HUES6 (cell line): Measurements from ENCODE around the gene DR1.

Source experiments
- H3K27ac ChIP-seq: 2 replicates; pipeline ENCODE4 v1.7.0; 2013; ENCODE audit warnings: low read depth, mild to moderate bottlenecking, low read length, inconsistent platforms
- H3K27me3 ChIP-seq: 2 replicates; pipeline ENCODE4 v1.6.1; 2013; ENCODE audit warnings: low read length; ENCODE audit not compliant: control insufficient read depth, insufficient read depth
- H3K36me3 ChIP-seq: 2 replicates; pipeline ENCODE4 v1.6.1; 2013; ENCODE audit warnings: low read length; ENCODE audit not compliant: control insufficient read depth, insufficient read depth
- H3K4me1 ChIP-seq: 2 replicates; pipeline ENCODE4 v1.6.1; 2013; ENCODE audit warnings: low read length; ENCODE audit not compliant: control insufficient read depth, insufficient read depth
- H3K4me3 ChIP-seq: 2 replicates; pipeline ENCODE4 v1.5.1; 2013; ENCODE audit warnings: low read depth, low read length
- H3K9ac ChIP-seq: one replicate; pipeline ENCODE4 v1.6.1; 2013; ENCODE audit warnings: mild to moderate bottlenecking, low read length
- H3K9me3 ChIP-seq: 2 replicates; pipeline ENCODE4 v1.6.1; 2013; ENCODE audit warnings: low read depth, low read length; ENCODE audit not compliant: control insufficient read depth, insufficient read depth

DR1 gene

DNA sequence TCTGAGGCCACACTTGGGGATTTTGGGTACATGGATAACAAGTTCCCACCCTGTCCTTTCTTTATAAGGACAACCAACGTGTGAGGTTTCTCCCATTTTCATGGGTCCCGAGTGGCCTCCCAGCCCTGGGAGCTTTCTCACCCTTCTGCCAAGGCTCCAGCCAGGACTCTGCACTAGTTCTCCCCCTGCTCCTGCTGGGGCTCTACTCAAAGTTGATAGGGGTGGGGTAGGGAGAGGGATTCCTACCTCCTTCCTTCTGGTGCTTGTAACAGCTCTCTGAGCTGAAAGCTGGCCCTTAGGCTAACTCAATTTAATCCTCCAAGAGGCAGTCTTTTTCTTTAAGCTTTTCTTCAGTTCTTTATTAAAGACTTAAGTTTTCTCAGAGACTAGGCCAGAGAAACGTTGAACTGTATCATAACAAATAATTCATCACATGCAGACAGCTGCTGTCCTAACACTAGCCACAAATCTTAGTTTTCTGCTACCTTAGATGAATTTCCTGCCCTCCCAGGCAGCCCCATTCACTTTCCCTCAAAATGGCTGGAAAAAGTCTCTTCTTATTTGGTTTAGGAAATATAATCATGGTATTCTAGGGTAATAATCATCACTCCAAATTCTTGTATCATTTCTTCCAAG is 22.4 kb upstream of the DR1 start:
- Histone ChIP-seq H3K36me3 (peaks cover 2% of the 10 kb centered on the region; the same call in 1 of the 2 replicates), H3K9me3 (peaks cover 14% of the 10 kb centered on the region), H3K4me3 (no peak overlapping the region), H3K27ac (no peak overlapping the region), H3K27me3 (no peaks in the 10 kb centered on the region), H3K9ac (no peak overlapping the region), H3K4me1 (peaks cover 15% of the 10 kb centered on the region)

DNA sequence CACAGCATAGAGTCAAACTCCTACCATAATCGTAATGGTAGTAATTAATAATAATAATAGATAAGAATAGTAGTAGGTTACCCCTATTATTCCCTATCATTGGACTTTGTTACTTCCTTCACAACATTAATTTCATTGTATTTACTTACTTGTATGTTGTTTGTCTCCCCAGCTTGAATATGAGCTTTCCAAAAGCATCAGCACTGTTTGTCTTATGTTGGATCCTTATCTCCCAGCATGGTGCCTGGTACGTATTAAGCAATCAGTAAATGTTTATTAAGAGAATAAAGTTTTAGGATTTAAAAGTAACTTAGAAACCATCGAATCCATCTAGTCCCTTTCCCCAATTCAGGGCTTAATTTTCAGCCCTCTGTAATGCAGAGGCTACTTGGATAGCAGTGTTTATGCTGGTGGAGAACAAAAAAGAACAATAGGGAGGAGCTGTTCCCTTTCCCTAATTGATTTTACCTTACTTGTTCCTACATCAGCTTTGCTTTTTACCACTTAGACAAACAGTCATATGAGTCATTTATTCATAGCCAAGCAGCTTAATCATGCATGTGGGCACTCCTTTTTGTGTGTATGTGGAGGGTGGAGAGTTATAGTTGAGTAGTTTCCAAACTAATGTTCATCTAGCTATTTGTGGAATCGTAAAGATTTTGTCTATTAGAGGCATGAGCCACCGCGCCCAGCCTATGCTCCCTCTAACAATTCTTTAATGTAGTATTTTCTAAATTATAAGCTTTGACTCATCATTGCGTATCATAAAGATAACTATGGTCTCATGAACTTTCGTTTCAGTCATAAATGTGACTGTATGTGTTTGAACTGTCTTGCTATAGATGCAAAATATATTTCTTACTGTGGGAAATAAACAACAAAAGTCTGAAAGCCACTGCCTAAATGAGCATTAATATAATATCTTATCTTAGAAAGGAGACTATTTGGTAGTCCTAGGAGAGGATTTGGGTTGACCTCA is 20.9 kb upstream of the DR1 start:
- Histone ChIP-seq H3K4me1 (peaks cover 19% of the 10 kb centered on the region), H3K9me3 (peaks cover 12% of the 10 kb centered on the region), H3K27ac (no peak overlapping the region), H3K36me3 (peaks cover 2% of the 10 kb centered on the region; the same call in 1 of the 2 replicates), H3K27me3 (no peaks in the 10 kb centered on the region), H3K9ac (no peak overlapping the region), H3K4me3 (no peak overlapping the region)

DNA sequence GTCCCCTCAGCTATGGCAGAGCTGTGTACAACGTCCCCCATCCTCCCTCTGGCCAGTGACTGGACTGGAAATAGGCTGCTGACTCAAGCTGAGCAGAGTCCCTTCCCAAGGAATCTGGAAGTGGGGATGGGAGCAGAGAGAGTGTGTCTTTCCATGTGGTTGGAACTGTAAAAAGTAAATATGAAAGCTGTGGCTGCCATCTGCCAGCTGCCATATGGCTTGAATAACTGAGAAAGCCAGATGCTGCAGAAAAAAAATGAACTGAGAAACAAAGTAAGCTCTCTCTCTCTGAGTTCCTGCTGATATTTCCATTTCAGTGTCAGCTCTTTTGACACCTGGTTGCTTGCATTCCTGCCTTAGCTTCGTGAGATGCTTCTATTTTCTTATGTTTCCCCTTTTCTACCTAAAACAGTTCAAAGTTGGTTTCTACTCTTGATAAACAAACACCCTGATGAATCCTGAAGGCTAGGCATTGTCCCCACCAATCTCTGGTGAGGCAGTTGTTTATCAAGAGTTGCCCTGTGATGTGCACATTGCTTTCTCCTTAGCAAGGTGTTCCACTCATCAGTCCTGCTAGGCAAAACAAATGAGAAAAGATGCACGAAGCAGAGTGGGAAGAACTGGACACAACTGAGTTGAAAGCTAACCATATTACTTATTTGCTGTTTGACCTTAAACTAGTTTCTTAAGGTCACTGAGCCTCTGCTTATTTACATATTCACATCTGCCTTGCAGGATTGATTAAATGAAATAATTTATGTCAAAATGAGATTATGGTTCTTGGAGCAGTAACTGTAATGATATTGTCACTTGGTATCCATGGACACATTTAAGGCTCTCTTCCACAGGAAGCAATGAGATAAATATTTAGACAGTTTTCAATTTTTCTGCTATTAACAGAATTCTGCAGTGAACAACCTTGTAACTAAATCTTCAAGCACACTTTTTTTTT is 16.6 kb upstream of the DR1 start:
- no peak overlapping the region for H3K9ac ChIP-seq
- peaks cover 19% of the 10 kb centered on the region for H3K4me1 ChIP-seq
- H3K36me3 ChIP-seq, result no peaks in the 10 kb centered on the region
- no peaks in the 10 kb centered on the region for H3K27me3 ChIP-seq
- H3K9me3 ChIP-seq, result no peaks in the 10 kb centered on the region
- H3K4me3 ChIP-seq, result no peak overlapping the region
- H3K27ac ChIP-seq, result no peak overlapping the region

DNA sequence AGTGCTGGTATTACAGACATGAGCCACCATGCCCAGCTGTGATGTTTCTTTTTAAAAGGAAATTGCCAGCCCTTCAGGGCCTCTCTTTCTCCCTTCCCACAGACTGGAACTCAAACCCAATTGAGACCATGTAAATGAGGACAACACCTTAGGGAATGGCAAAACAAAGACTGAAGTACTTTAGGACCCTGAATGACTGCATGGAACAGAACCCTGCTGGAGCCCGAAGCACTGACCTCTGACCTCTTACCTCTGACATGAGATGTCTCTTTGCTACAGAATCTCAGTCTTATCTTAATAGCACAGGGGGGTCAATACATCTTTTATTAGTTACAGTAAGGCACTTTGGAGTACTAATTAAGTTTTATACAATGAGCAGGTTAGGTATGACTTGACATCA is 15.5 kb upstream of the DR1 start:
- Histone ChIP-seq H3K27me3 (no peaks in the 10 kb centered on the region), H3K4me3 (no peak overlapping the region), H3K9me3 (no peaks in the 10 kb centered on the region), H3K4me1 (peaks cover 11% of the 10 kb centered on the region; the same call in 1 of the 2 replicates), H3K27ac (no peak overlapping the region), H3K36me3 (no peaks in the 10 kb centered on the region), H3K9ac (no peak overlapping the region)

DNA sequence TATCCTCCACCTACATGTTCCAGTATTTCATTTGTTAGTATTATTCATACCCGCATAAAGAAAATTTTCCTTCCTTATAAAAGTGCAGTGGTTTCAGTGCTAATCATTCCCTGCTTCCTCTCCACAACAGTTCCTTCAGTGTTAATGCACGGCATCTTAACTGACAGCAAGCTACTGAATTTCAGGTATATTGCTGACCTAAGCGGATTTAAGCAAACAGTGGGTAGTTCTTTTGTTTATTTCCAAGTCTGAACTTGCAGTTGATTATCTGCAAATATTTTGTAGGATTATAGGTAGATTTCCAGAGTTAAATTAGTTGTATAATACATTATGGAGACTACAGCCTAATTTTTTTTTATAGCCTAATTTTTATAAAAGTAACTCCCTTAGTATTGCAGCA is 15.1 kb upstream of the DR1 start:
- H3K27me3 ChIP-seq, result no peaks in the 10 kb centered on the region
- H3K27ac ChIP-seq, result no peak overlapping the region
- H3K9me3 ChIP-seq, result no peaks in the 10 kb centered on the region
- H3K36me3 ChIP-seq, result no peaks in the 10 kb centered on the region
- no peak overlapping the region for H3K4me3 ChIP-seq
- H3K4me1 ChIP-seq, result peaks cover 10% of the 10 kb centered on the region; the same call in 1 of the 2 replicates
- no peak overlapping the region for H3K9ac ChIP-seq

DNA sequence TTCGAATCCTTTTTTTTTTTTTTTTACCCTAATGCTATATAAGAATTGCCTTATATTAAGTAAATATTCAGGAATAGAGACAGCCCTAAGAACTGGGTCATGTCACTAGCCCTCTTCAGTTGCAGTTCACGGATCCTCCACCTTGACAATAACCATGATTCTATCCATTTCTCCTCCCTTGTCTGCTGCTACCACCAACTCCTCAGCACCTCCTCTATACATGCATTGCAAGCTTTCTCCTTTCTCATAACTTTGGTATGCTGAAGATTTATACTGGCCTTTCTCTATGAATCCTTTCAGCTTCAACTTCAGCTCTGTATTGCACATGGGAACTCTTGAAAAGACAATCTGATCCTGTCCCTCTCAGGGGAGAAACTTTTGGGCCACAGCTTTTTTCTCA is 14.3 kb upstream of the DR1 start:
- Histone ChIP-seq H3K27me3 (no peaks in the 10 kb centered on the region), H3K9me3 (no peaks in the 10 kb centered on the region), H3K4me3 (no peak overlapping the region), H3K9ac (no peak overlapping the region), H3K36me3 (peaks cover 3% of the 10 kb centered on the region; the same call in 1 of the 2 replicates), H3K27ac (no peak overlapping the region), H3K4me1 (peaks cover 10% of the 10 kb centered on the region; the same call in 1 of the 2 replicates)

DNA sequence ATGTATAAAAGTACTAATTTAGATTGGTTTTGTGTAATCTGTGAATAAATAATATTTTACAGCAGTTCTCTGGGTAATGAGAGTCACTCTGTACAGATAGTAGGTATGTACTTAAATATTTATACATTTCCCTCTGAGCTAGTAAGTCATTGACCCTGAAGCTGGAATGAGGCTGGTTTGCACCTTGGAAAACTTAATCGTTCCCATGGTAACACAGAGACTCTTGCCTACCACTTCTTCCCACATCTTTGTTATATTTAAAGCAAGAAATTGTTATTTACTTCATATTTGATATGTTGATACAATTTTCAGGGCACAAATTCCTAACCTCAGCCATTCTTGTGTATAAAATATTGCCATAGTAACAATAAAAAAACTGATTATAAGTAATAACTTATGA is 13.3 kb upstream of the DR1 start:
- H3K27ac ChIP-seq, result no peak overlapping the region
- peaks cover 10% of the 10 kb centered on the region; the same call in 1 of the 2 replicates for H3K4me1 ChIP-seq
- no peak overlapping the region for H3K4me3 ChIP-seq
- H3K9ac ChIP-seq, result no peak overlapping the region
- no peaks in the 10 kb centered on the region for H3K27me3 ChIP-seq
- H3K36me3 ChIP-seq, result peaks cover 3% of the 10 kb centered on the region; the same call in 1 of the 2 replicates
- H3K9me3 ChIP-seq, result no peaks in the 10 kb centered on the region

DNA sequence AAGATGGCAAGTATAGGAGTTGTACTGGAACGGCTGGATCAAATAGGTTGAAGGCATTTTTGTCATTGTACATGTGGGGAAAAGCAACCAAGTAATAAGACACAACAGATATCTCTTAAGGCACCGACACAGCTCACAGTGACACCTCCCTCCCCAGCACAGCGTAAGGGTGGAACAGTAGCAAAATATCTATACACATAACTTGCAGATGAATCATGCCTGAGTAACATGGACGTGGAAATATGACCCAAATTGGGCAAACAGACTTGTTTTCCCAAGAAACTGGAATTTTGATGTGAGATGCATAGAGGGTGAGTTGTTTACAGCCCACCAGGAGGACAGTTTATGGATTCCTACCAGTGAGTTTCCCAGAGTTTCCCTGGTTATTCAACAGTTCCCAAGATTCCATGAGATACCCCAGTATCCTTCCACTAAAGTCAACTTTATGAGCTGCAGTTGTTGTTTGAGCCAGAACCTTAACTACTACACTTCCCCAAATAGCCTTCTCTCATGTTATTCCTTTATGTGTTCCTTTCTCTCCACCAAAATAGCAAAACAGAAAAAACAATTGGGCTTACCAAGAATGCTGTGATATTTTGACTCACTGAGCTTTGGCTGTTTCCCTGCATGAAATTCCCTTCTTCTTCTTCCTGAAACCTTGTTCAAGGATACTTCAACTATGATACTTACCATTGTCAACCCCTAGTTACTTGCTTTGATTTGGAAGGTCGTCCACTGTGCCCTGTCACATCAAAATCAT is 7.1 kb upstream of the DR1 start:
- no peaks in the 10 kb centered on the region for H3K9me3 ChIP-seq
- H3K4me3 ChIP-seq, result no peak overlapping the region
- H3K27ac ChIP-seq, result no peak overlapping the region
- peaks cover 14% of the 10 kb centered on the region for H3K4me1 ChIP-seq
- H3K9ac ChIP-seq, result no peak overlapping the region
- no peaks in the 10 kb centered on the region for H3K27me3 ChIP-seq
- H3K36me3 ChIP-seq, result peaks cover 21% of the 10 kb centered on the region

DNA sequence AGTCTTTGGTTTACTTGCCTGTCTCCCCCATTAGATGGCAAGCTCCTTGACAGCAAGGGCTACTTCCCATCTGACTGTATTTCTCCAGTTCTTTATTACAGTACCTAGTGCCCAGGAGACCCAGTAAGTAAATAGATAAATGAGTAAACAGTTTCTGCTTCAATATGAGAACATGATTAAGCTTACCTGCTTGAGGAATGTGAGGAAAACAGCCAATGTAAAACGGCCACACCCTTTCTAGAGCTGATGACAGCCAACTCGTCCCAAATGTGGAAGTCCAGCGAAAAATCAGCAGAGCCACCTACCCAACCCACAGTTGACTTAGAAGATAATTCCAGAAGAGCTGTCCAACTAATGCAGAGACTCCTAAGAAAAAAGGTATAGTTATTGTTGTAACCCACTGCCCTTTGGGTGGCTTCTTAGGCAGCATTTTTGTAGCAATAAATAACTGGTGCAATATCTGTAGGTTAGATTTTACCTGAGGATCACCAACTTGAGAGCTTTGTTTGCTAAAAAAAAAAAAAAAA is 6.5 kb upstream of the DR1 start:
- H3K9ac ChIP-seq, result no peak overlapping the region
- no peaks in the 10 kb centered on the region for H3K27me3 ChIP-seq
- H3K4me3 ChIP-seq, result no peak overlapping the region

DNA sequence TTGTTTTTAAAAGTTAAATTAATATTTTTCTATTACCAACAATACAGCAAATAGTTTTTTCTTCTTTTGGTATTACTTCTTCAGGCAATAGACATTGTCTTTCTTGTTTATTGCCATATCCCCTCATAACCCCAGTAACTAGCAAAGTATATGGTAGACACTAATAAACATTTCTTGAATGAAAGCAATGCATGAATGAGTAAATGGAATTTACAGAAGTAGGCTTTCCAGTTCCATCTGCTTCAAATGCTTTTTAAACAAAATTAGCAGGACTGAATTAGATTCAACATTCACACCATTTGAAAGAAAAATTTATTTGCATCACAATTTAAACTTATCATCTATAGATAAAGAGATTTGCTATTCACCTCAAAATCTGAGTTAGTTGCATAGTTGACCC is 5.6 kb upstream of the DR1 start:
- Histone ChIP-seq H3K4me1 (peaks cover 14% of the 10 kb centered on the region), H3K27me3 (no peaks in the 10 kb centered on the region), H3K27ac (no peak overlapping the region), H3K9ac (no peak overlapping the region), H3K4me3 (no peak overlapping the region), H3K9me3 (no peaks in the 10 kb centered on the region), H3K36me3 (peaks cover 21% of the 10 kb centered on the region)

More for the DNA sequence above, 6.5 kb upstream of the DR1 start:
- Histone ChIP-seq H3K9me3 (no peaks in the 10 kb centered on the region), H3K27ac (no peak overlapping the region), H3K4me1 (peaks cover 14% of the 10 kb centered on the region), H3K36me3 (peaks cover 21% of the 10 kb centered on the region)
